ENCODE results near the gene ADGRD2. TPM values are rescaled to one million over a fixed set of nuclear protein-coding genes. Genes with fewer than 3 reads are reported as not detected.

Gene ADGRD2
- total RNA-seq, 2 donors from 2014 or later: not detected

- no peak overlapping the region for H3K27ac ChIP-seq
- no peak for DNase-seq (ENCODE audit: low spot score)
- no peaks in the 10 kb centered on the region for H3K27me3 ChIP-seq (replicated peaks; ENCODE audit: insufficient read depth)
- H3K9me3 ChIP-seq: no peaks in the 10 kb centered on the region
- TF ChIP-seq, protein P1, sequence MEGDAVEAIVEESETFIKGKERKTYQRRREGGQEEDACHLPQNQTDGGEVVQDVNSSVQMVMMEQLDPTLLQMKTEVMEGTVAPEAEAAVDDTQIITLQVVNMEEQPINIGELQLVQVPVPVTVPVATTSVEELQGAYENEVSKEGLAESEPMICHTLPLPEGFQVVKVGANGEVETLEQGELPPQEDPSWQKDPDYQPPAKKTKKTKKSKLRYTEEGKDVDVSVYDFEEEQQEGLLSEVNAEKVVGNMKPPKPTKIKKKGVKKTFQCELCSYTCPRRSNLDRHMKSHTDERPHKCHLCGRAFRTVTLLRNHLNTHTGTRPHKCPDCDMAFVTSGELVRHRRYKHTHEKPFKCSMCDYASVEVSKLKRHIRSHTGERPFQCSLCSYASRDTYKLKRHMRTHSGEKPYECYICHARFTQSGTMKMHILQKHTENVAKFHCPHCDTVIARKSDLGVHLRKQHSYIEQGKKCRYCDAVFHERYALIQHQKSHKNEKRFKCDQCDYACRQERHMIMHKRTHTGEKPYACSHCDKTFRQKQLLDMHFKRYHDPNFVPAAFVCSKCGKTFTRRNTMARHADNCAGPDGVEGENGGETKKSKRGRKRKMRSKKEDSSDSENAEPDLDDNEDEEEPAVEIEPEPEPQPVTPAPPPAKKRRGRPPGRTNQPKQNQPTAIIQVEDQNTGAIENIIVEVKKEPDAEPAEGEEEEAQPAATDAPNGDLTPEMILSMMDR (IDR thresholded peaks at IDR 0.05): no peak
- no peak for ATAC-seq (ENCODE audit: insufficient number of reproducible peaks, low FRiP score, low read depth)
- H3K4me1 ChIP-seq (ENCODE audit: control insufficient read depth in 1 of 2, low read depth in 2 of 2): no peaks in the 10 kb centered on the region
- no peak overlapping the region for H3K4me3 ChIP-seq
- H3K36me3 ChIP-seq: no peaks in the 10 kb centered on the region
Observed at GRCh38 chr9:124489222-124489621, 39.0 kb downstream of the ADGRD2 start.

GRCh38 chr9:124490004-124490403 lies 39.8 kb downstream of the ADGRD2 start:
- DNase-seq (ENCODE audit: low spot score) (no peak), ATAC-seq (ENCODE audit: insufficient number of reproducible peaks, low FRiP score, low read depth) (no peak)
- Histone ChIP-seq H3K27ac (no peak overlapping the region), H3K27me3 (replicated peaks; ENCODE audit: insufficient read depth) (no peaks in the 10 kb centered on the region), H3K36me3 (no peaks in the 10 kb centered on the region), H3K9me3 (no peaks in the 10 kb centered on the region), H3K4me3 (no peak overlapping the region), H3K4me1 (ENCODE audit: control insufficient read depth in 1 of 2, low read depth in 2 of 2) (no peaks in the 10 kb centered on the region)
- TF ChIP-seq, protein P1 (IDR thresholded peaks at IDR 0.05): no peak

DNA sequence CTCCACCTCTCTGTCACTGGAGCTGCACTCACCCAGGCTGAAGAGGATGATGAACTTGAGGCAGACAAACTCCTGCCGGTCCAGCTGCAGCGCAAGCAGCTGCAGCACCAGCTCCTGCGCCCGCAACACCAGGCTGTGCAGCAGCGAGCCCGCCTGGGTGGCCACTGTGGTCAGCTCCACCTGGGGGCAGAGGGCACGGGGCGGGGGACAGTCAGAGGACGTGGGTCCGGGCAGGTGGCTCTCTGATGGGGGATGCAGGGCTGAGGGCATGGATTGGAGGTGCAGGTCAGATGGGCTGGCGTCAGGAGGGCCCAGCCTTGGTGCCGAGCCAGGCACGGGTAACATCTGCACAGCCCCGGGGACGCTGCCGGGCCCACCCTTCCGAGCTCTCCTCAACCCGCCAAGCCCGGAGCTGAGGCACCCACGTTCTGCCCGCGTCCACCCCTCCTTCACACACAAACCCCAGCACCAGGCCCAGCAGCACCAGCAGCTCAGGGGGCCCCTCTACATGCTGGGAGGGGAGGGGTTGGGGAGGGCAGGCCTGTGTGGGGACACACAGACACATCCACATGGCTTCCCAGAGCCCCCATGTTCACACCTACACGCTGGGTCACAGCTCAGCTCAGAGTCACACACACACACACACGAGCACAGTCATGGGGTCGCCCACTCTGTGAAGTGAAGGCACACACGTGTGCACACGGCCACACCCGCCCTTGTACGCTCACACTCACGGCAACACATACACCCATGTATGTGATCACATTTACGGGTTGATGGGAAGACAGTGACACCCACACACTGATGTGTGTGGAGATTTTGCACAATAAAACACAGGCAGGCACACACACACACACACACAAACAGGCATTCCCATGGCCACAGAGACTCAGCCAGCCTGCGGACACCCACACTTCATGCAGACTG lies 41.1 kb downstream of the ADGRD2 start:
- Histone ChIP-seq H3K9me3 (no peaks in the 10 kb centered on the region), H3K27ac (no peak overlapping the region), H3K27me3 (replicated peaks; ENCODE audit: insufficient read depth) (no peaks in the 10 kb centered on the region), H3K36me3 (no peaks in the 10 kb centered on the region), H3K4me3 (no peak overlapping the region), H3K4me1 (ENCODE audit: control insufficient read depth in 1 of 2, low read depth in 2 of 2) (no peaks in the 10 kb centered on the region)
- TF ChIP-seq, protein P1 (IDR thresholded peaks at IDR 0.05): no peak
- DNase-seq (ENCODE audit: low spot score): no peak
- ATAC-seq (ENCODE audit: insufficient number of reproducible peaks, low FRiP score, low read depth): no peak

- no peaks in the 10 kb centered on the region for H3K36me3 ChIP-seq
- H3K27me3 ChIP-seq (replicated peaks; ENCODE audit: insufficient read depth): no peaks in the 10 kb centered on the region
- TF ChIP-seq, protein P1 (IDR thresholded peaks at IDR 0.05): no peak
- H3K4me3 ChIP-seq: no peak overlapping the region
- no peak overlapping the region for H3K27ac ChIP-seq
- H3K9me3 ChIP-seq: no peaks in the 10 kb centered on the region
- DNase-seq (ENCODE audit: low spot score) (no peak), ATAC-seq (ENCODE audit: insufficient number of reproducible peaks, low FRiP score, low read depth) (no peak)
- no peaks in the 10 kb centered on the region for H3K4me1 ChIP-seq (ENCODE audit: control insufficient read depth in 1 of 2, low read depth in 2 of 2)
Observed at GRCh38 chr9:124492818-124493217, 42.6 kb downstream of the ADGRD2 start.

- TF ChIP-seq, protein P1 (IDR thresholded peaks at IDR 0.05): no peak
- H3K9me3 ChIP-seq: no peaks in the 10 kb centered on the region
- H3K4me1 ChIP-seq (ENCODE audit: control insufficient read depth in 1 of 2, low read depth in 2 of 2): no peaks in the 10 kb centered on the region
- no peaks in the 10 kb centered on the region for H3K36me3 ChIP-seq
- H3K27me3 ChIP-seq (replicated peaks; ENCODE audit: insufficient read depth): no peaks in the 10 kb centered on the region
- DNase-seq (ENCODE audit: low spot score) (no peak), ATAC-seq (ENCODE audit: insufficient number of reproducible peaks, low FRiP score, low read depth) (no peak)
- no peak overlapping the region for H3K4me3 ChIP-seq
- no peak overlapping the region for H3K27ac ChIP-seq
Observed at GRCh38 chr9:124493218-124493617, 43.0 kb downstream of the ADGRD2 start.

Data from thoracic aorta (tissue), 2 donors.